M059J (cell line): ENCODE measurements around the gene HS3ST5. TPM values are rescaled to one million over a fixed set of nuclear protein-coding genes. Genes with fewer than 3 reads are reported as not detected.
"Not testable (repeated sequence)": the region's sequence is repeated elsewhere in the genome, so short reads cannot be mapped to it uniquely, and the experiment has no call there.

Source experiments
- DNase-seq: peaks from one replicate; pipeline ENCODE4 v3.0.0-alpha.2; 2012; ENCODE audit warnings: low read depth
- total RNA-seq: library from RNA; depleted of rRNA; stranded (reverse); fragments of >200 nt; shearing (Covaris generic); gene quantifications from 2 replicates; pipeline ENCODE4 v1.2.3, GENCODE V29; 2014

Gene HS3ST5
- total RNA-seq, 1 experiment from 2014 or later, result not detected

DNA sequence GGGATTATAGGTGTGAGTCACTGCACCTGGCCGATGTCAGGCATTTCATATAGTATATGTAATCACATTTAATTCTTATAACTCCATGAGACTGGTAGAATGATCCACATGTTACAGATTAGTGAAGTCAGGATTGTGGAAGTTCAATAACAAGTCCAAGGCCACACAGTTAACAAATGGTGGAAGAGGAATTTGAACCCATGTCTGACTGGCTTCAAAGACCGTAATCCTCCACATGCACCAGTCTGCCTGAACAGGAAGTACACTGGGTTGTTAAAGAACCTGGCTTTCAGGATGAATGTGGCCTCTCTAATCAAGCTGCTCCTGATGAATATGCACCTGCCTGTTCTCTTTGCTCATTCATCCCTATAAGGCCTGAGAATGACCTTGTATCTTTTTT lies 249.9 kb downstream of the HS3ST5 start:
- DNase-seq, result no peak

- DNase-seq, result no peak
Measured at GRCh38 chr6:114090626-114091025, 252.2 kb downstream of the HS3ST5 start.

DNA sequence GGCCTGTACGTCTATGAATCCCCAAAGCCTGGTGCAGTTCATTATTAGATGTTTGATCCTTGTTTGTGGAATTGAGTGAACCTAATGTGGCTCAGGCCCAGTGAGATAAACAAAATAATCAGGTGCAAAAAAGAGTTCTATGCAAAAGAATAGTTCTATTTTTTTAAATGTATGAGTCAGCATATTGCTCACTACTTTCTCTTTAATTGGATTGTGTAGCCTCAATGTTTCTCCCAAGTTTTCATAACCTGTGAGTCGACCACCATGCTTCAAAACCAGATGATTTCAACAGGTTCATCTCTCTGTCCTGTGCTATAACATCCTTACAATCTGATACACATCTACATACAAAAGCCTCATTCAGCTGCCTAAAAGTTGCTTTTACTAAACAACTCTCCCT lies 255.3 kb downstream of the HS3ST5 start:
- peak; percentile 16 for DNase-seq

- peak; percentile 78 for DNase-seq
Measured at GRCh38 chr6:114085211-114085610, 257.6 kb downstream of the HS3ST5 start.

DNA sequence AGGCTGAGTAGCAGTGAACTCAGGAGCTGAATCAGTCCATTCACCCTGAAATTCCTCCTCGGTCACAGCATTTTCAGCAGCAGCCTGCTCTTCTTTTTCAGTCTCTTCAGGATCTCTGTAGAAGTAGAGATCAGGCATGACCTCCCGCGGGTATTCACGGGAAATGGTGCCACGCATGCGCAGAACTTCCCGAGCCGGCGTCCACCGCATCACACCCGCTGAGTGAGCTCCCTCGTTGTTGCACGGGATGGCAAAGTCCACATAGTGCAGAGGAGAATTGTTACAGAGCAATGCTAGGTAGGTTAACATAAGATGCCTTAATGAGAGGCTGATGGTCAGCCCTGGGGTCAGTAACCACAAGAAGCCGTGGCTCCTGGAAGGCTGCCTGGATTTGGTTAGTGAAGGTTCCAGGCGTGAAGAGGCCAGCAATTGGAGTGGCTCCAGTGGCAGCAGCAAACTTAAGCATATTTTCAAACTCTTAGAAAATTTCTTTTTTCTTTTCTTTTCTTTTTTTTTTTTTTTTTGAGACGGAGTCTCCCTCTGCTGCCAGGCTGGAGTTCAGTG lies 258.4 kb downstream of the HS3ST5 start:
- DNase-seq, result peak; percentile 94

- DNase-seq, result no peak
Measured at GRCh38 chr6:114083251-114083650, 259.6 kb downstream of the HS3ST5 start.

GRCh38 chr6:114081730-114082129 lies 261.1 kb downstream of the HS3ST5 start:
- no peak for DNase-seq

- DNase-seq, result no peak
Measured at GRCh38 chr6:114080891-114081510, 261.8 kb downstream of the HS3ST5 start.

DNA sequence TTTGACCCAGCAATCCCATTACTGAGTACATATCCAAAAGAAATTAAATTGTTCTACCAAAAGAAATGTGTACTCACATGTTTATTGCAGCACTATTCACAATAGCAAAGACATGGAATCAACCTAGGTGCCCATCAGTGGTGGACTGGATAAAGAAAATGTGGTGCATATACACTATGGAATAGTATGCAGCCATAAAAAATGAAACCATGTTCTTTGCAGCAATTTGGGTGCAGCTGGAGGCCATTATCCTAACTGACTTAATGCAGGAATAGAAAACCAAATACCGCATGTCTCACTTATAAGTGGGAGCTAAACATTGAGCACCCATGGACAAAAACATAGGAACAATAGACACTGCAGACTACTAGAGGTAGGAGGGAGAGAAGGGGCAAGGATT lies 262.4 kb downstream of the HS3ST5 start:
- DNase-seq, result not testable (repeated sequence)

GRCh38 chr6:114075777-114076176 lies 267.0 kb downstream of the HS3ST5 start:
- no peak for DNase-seq

GRCh38 chr6:114075300-114075699 lies 267.5 kb downstream of the HS3ST5 start:
- DNase-seq, result no peak

DNA sequence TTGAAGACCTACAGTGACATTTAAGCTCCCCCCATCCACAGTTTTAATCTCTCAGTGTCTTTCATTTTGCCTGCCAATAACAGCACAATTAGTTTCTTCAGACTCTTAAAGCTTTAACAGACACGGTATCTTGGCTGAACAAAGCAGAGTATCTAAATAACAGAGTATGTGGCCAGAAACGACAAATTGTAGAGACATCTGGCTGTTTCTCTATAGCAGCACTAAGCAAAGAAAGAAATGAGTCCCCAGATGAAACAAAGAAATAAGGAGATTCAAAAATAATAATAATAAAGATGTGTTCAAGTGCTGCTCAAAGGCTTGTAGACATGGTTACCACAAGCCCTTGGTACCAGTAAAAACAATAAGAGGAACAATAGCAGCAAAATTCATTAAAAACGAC lies 274.1 kb downstream of the HS3ST5 start:
- no peak for DNase-seq

DNA sequence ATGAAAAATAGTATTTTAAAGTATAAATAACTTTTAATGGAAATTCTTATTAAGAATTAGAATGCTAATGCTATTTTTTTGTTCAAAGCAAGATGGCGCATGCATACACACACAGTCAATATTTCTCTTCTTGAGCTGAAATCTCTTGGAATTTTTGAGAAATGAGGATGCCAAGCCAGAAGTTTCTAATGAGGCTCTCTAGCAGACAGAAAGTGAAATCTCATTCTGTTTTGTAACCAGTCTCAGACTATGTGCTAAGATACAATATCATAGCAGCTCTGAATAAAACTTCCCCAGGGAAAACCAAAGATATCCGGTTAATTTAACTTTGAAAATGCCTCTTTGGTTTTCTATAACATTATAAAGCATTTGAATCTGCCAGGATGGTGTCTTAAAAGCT lies 274.7 kb downstream of the HS3ST5 start:
- no peak for DNase-seq

GRCh38 chr6:114064862-114065261 lies 278.0 kb downstream of the HS3ST5 start:
- DNase-seq, result no peak

DNA sequence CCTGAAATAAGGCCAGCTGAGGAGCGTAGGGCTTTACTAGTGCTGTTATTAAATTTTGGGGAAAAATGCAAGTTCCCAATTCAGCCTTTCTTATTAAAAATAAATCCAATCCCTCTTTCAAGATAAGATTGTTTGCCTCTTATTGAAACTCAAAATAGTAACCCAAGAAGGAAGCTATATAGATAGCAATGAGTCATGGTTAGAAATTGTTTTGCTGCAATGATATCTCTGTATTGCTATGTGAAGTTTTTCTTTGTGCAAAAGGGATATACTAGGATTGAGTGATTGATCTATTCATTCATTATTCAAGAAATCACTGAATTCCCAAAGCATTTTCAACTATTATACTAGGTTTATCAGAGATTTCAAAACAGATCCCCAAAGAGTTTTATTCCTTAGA lies 278.9 kb downstream of the HS3ST5 start:
- DNase-seq, result no peak

GRCh38 chr6:114062199-114062598 lies 280.6 kb downstream of the HS3ST5 start:
- DNase-seq, result no peak

DNA sequence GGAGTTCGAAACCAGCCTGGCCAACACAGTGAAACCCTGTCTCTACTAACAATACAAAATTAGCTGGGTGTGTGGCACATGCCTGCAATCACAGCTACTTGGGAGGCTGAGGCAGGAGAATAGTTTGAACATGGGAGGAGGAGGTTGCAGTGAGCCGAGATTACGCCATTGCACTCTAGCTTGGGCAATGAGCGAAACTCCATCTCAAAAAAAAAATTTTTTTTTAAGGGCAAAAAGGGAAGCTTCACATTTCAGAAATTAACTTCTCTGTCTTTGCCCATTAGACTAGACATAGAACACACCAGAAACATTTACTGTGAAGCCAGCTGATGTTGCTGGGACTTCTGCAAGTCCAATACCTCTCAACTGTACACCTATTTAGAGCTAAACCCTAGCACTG lies 281.1 kb downstream of the HS3ST5 start:
- no peak for DNase-seq

GRCh38 chr6:114061116-114061515 lies 281.7 kb downstream of the HS3ST5 start:
- peak; percentile 38 for DNase-seq

DNA sequence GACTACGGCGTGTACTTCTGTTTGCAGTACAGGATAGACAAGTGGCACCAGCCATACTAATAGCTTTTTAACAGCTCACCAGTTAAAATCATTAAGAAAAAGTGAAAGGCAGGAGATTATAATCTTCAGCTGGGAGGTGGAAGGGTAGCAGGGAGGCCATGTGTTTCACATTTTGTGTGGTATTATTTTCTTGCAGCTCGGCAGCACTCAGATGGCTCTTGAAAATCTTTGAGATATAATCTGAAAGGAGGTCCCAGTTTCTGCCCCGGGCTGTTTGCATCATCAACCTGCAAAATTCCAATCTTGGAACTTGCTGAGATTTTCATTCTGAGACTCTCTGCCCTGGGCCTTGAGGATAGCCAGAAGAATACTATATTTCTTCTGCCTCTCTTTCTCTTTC lies 284.4 kb downstream of the HS3ST5 start:
- DNase-seq, result peak; percentile 60

GRCh38 chr6:114055763-114056162 lies 287.1 kb downstream of the HS3ST5 start:
- DNase-seq, result no peak

- no peak for DNase-seq
Measured at GRCh38 chr6:114055349-114055748, 287.5 kb downstream of the HS3ST5 start.

GRCh38 chr6:114053791-114054190 lies 289.0 kb downstream of the HS3ST5 start:
- DNase-seq, result no peak

GRCh38 chr6:114052141-114052540 lies 290.7 kb downstream of the HS3ST5 start:
- no peak for DNase-seq

DNA sequence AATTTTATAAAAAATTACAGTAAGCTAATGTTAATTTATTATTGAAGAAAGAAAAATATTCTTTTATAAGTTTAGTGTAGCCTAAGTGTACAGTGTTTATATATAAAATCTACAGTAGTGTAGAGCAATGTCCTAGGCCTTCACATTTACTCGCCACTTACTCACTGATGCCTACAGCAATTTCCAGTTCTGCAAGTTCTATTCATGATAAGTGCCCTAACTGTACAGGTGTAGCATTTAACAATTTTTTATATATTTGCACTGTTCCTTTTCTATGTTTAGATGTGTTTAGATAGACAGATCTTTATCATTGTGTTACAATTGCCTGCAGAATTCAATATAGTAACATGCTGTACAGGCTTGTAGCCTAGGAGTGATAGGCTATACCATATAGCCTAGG lies 291.8 kb downstream of the HS3ST5 start:
- DNase-seq, result no peak
